ENCODE data around the gene KRTDAP.

KRTDAP gene

GRCh38 chr19:35490364-35490763 is at the start of gene KRTDAP:
KRTDAP (minus strand) TSS chr19:35490464; CDS start chr19:35490442, 22 bp downstream.
- no peaks in the 10 kb centered on the region for H3K36me3 ChIP-seq (ENCODE audit: control insufficient read depth, low read depth, low read length)
- H3K27me3 ChIP-seq (ENCODE audit: control insufficient read depth, insufficient read depth, low read length): peaks cover 5% of the 10 kb centered on the region

GRCh38 chr19:35539850-35540249 is 49.6 kb upstream of the KRTDAP start:
- no peak overlapping the region for H3K9ac ChIP-seq (ENCODE audit: low read length)
- H3K9me3 ChIP-seq (ENCODE audit: control insufficient read depth, low read depth, low read length): no peaks in the 10 kb centered on the region
- peaks cover 5% of the 10 kb centered on the region for H3K36me3 ChIP-seq (ENCODE audit: control insufficient read depth, low read depth, low read length)
- H3K4me1 ChIP-seq (ENCODE audit: control insufficient read depth, low read depth, low read length): peaks cover 8% of the 10 kb centered on the region
- H3K27ac ChIP-seq (ENCODE audit: low read length): no peak overlapping the region
- H3K27me3 ChIP-seq (ENCODE audit: control insufficient read depth, insufficient read depth, low read length): no peaks in the 10 kb centered on the region
- H3K4me3 ChIP-seq (ENCODE audit: low read length): no peak overlapping the region

More at GRCh38 chr19:35490364-35490763, at the start of gene KRTDAP:
- H3K9ac ChIP-seq (ENCODE audit: low read length): no peak within 1 kb of the TSS
- no peaks in the 10 kb centered on the region for H3K9me3 ChIP-seq (ENCODE audit: control insufficient read depth, low read depth, low read length)
- H3K27ac ChIP-seq (ENCODE audit: low read length): no peak within 1 kb of the TSS
- no peak within 1 kb of the TSS for H3K4me3 ChIP-seq (ENCODE audit: low read length)
- peaks cover 2% of the 10 kb centered on the region for H3K4me1 ChIP-seq (ENCODE audit: control insufficient read depth, low read depth, low read length)

- Histone ChIP-seq H3K9ac (ENCODE audit: low read length) (no peak overlapping the region), H3K4me3 (ENCODE audit: low read length) (no peak overlapping the region), H3K27ac (ENCODE audit: low read length) (no peak overlapping the region), H3K9me3 (ENCODE audit: control insufficient read depth, low read depth, low read length) (no peaks in the 10 kb centered on the region), H3K4me1 (ENCODE audit: control insufficient read depth, low read depth, low read length) (peaks cover 7% of the 10 kb centered on the region), H3K27me3 (ENCODE audit: control insufficient read depth, insufficient read depth, low read length) (no peaks in the 10 kb centered on the region), H3K36me3 (ENCODE audit: control insufficient read depth, low read depth, low read length) (peaks cover 5% of the 10 kb centered on the region)
Observed at GRCh38 chr19:35539314-35539713, 49.0 kb upstream of the KRTDAP start.

- Histone ChIP-seq H3K4me1 (ENCODE audit: control insufficient read depth, low read depth, low read length) (peaks cover 3% of the 10 kb centered on the region), H3K9ac (ENCODE audit: low read length) (no peak overlapping the region), H3K9me3 (ENCODE audit: control insufficient read depth, low read depth, low read length) (no peaks in the 10 kb centered on the region), H3K27ac (ENCODE audit: low read length) (no peak overlapping the region), H3K27me3 (ENCODE audit: control insufficient read depth, insufficient read depth, low read length) (no peaks in the 10 kb centered on the region), H3K36me3 (ENCODE audit: control insufficient read depth, low read depth, low read length) (no peaks in the 10 kb centered on the region), H3K4me3 (ENCODE audit: low read length) (no peak overlapping the region)
Observed at GRCh38 chr19:35534803-35535480, 44.7 kb upstream of the KRTDAP start.

- Histone ChIP-seq H3K27me3 (ENCODE audit: control insufficient read depth, insufficient read depth, low read length) (no peaks in the 10 kb centered on the region), H3K9me3 (ENCODE audit: control insufficient read depth, low read depth, low read length) (no peaks in the 10 kb centered on the region), H3K4me1 (ENCODE audit: control insufficient read depth, low read depth, low read length) (peaks cover 3% of the 10 kb centered on the region), H3K4me3 (ENCODE audit: low read length) (no peak overlapping the region), H3K36me3 (ENCODE audit: control insufficient read depth, low read depth, low read length) (no peaks in the 10 kb centered on the region), H3K27ac (ENCODE audit: low read length) (no peak overlapping the region), H3K9ac (ENCODE audit: low read length) (no peak overlapping the region)
Observed at GRCh38 chr19:35533822-35534392, 43.6 kb upstream of the KRTDAP start.

- Histone ChIP-seq H3K4me3 (ENCODE audit: low read length) (no peak within 1 kb of the TSS), H3K27me3 (ENCODE audit: control insufficient read depth, insufficient read depth, low read length) (no peaks in the 10 kb centered on the region), H3K4me1 (ENCODE audit: control insufficient read depth, low read depth, low read length) (peaks cover 3% of the 10 kb centered on the region), H3K27ac (ENCODE audit: low read length) (no peak within 1 kb of the TSS), H3K9me3 (ENCODE audit: control insufficient read depth, low read depth, low read length) (no peaks in the 10 kb centered on the region), H3K9ac (ENCODE audit: low read length) (no peak within 1 kb of the TSS), H3K36me3 (ENCODE audit: control insufficient read depth, low read depth, low read length) (no peaks in the 10 kb centered on the region)
Observed at GRCh38 chr19:35533201-35533821, 43.0 kb upstream of the KRTDAP start, which contains the start of gene GAPDHS. GAPDHS (plus strand) TSS chr19:35533456; CDS start chr19:35533528, 72 bp downstream.

GRCh38 chr19:35531291-35531690 is 41.0 kb upstream of the KRTDAP start:
- Histone ChIP-seq H3K9me3 (ENCODE audit: control insufficient read depth, low read depth, low read length) (no peaks in the 10 kb centered on the region), H3K4me1 (ENCODE audit: control insufficient read depth, low read depth, low read length) (peaks cover 3% of the 10 kb centered on the region), H3K9ac (ENCODE audit: low read length) (no peak overlapping the region), H3K27me3 (ENCODE audit: control insufficient read depth, insufficient read depth, low read length) (no peaks in the 10 kb centered on the region), H3K4me3 (ENCODE audit: low read length) (no peak overlapping the region), H3K36me3 (ENCODE audit: control insufficient read depth, low read depth, low read length) (no peaks in the 10 kb centered on the region), H3K27ac (ENCODE audit: low read length) (no peak overlapping the region)

- no peak overlapping the region for H3K9ac ChIP-seq (ENCODE audit: low read length)
- H3K4me3 ChIP-seq (ENCODE audit: low read length): no peak overlapping the region
- H3K27me3 ChIP-seq (ENCODE audit: control insufficient read depth, insufficient read depth, low read length): peaks cover 6% of the 10 kb centered on the region
- H3K9me3 ChIP-seq (ENCODE audit: control insufficient read depth, low read depth, low read length): no peaks in the 10 kb centered on the region
- no peaks in the 10 kb centered on the region for H3K36me3 ChIP-seq (ENCODE audit: control insufficient read depth, low read depth, low read length)
- no peak overlapping the region for H3K27ac ChIP-seq (ENCODE audit: low read length)
- H3K4me1 ChIP-seq (ENCODE audit: control insufficient read depth, low read depth, low read length): peaks cover 5% of the 10 kb centered on the region
Observed at GRCh38 chr19:35529241-35530218, 39.3 kb upstream of the KRTDAP start.

GRCh38 chr19:35528218-35529038 is 38.2 kb upstream of the KRTDAP start, which contains the start of gene SBSN:
SBSN (minus strand) TSS chr19:35528311; CDS start chr19:35528281, 30 bp downstream.
- no peaks in the 10 kb centered on the region for H3K36me3 ChIP-seq (ENCODE audit: control insufficient read depth, low read depth, low read length)
- no peak within 1 kb of the TSS for H3K4me3 ChIP-seq (ENCODE audit: low read length)
- H3K4me1 ChIP-seq (ENCODE audit: control insufficient read depth, low read depth, low read length): peaks cover 14% of the 10 kb centered on the region
- H3K27me3 ChIP-seq (ENCODE audit: control insufficient read depth, insufficient read depth, low read length): peaks cover 6% of the 10 kb centered on the region
- no peaks in the 10 kb centered on the region for H3K9me3 ChIP-seq (ENCODE audit: control insufficient read depth, low read depth, low read length)
- no peak within 1 kb of the TSS for H3K9ac ChIP-seq (ENCODE audit: low read length)
- no peak within 1 kb of the TSS for H3K27ac ChIP-seq (ENCODE audit: low read length)

GRCh38 chr19:35525873-35526272 is 35.6 kb upstream of the KRTDAP start:
- Histone ChIP-seq H3K9ac (ENCODE audit: low read length) (no peak overlapping the region), H3K27me3 (ENCODE audit: control insufficient read depth, insufficient read depth, low read length) (peaks cover 6% of the 10 kb centered on the region), H3K4me3 (ENCODE audit: low read length) (no peak overlapping the region), H3K9me3 (ENCODE audit: control insufficient read depth, low read depth, low read length) (no peaks in the 10 kb centered on the region), H3K27ac (ENCODE audit: low read length) (no peak overlapping the region), H3K4me1 (ENCODE audit: control insufficient read depth, low read depth, low read length) (peaks cover 14% of the 10 kb centered on the region), H3K36me3 (ENCODE audit: control insufficient read depth, low read depth, low read length) (no peaks in the 10 kb centered on the region)
